ENCODE results near the gene ZNF175.

The ZNF175 gene

GRCh38 chr19:51549533-51550324 is 21.4 kb upstream of the ZNF175 start:
- DNase-seq (ENCODE audit: insufficient read length, low spot score): no peak
- FAIRE-seq: no peak

GRCh38 chr19:51550848-51551672 is 20.0 kb upstream of the ZNF175 start:
- FAIRE-seq (no peak), DNase-seq (ENCODE audit: insufficient read length, low spot score) (no peak)

- no peak for DNase-seq (ENCODE audit: insufficient read length, low spot score)
- FAIRE-seq: no peak
Observed at GRCh38 chr19:51551673-51552432, 19.2 kb upstream of the ZNF175 start.

GRCh38 chr19:51552608-51552995 is 18.5 kb upstream of the ZNF175 start:
- FAIRE-seq (no peak), DNase-seq (ENCODE audit: insufficient read length, low spot score) (no peak)

GRCh38 chr19:51552996-51553725 is 17.9 kb upstream of the ZNF175 start:
- no peak for FAIRE-seq
- DNase-seq (ENCODE audit: insufficient read length, low spot score): no peak

GRCh38 chr19:51559240-51559639 is 11.8 kb upstream of the ZNF175 start:
- no peak for FAIRE-seq

GRCh38 chr19:51560339-51560738 is 10.7 kb upstream of the ZNF175 start:
- DNase-seq (ENCODE audit: insufficient read length, low spot score) (no peak), FAIRE-seq (no peak)

More at GRCh38 chr19:51559240-51559639, 11.8 kb upstream of the ZNF175 start:
- no peak for DNase-seq (ENCODE audit: insufficient read length, low spot score)

GRCh38 chr19:51564791-51565190 is 6.3 kb upstream of the ZNF175 start:
- FAIRE-seq: no peak
- DNase-seq (ENCODE audit: insufficient read length, low spot score): no peak

- no peak for DNase-seq (ENCODE audit: insufficient read length, low spot score)
- FAIRE-seq: no peak
Observed at GRCh38 chr19:51565583-51565982, 5.5 kb upstream of the ZNF175 start.

GRCh38 chr19:51566489-51567100 is 4.5 kb upstream of the ZNF175 start:
- no peak for FAIRE-seq
- DNase-seq (ENCODE audit: insufficient read length, low spot score): no peak

- FAIRE-seq: no peak
- no peak for DNase-seq (ENCODE audit: insufficient read length, low spot score)
Observed at GRCh38 chr19:51567583-51567982, 3.5 kb upstream of the ZNF175 start.

- DNase-seq (ENCODE audit: insufficient read length, low spot score): no peak
- no peak for FAIRE-seq
Observed at GRCh38 chr19:51568456-51568855, 2.6 kb upstream of the ZNF175 start.

GRCh38 chr19:51571599-51571998 is 516 bp downstream of the ZNF175 start:
- peak; percentile 33 for FAIRE-seq

GRCh38 chr19:51572410-51572809 is 1.3 kb downstream of the ZNF175 start:
- DNase-seq (ENCODE audit: insufficient read length, low spot score): no peak

More at GRCh38 chr19:51571599-51571998, 516 bp downstream of the ZNF175 start:
- no peak for DNase-seq (ENCODE audit: insufficient read length, low spot score)

GRCh38 chr19:51572908-51573307 is 1.8 kb downstream of the ZNF175 start:
- no peak for FAIRE-seq
- DNase-seq (ENCODE audit: insufficient read length, low spot score): no peak

More at GRCh38 chr19:51572410-51572809, 1.3 kb downstream of the ZNF175 start:
- no peak for FAIRE-seq

- DNase-seq (ENCODE audit: insufficient read length, low spot score) (no peak), FAIRE-seq (no peak)
Observed at GRCh38 chr19:51573331-51573730, 2.2 kb downstream of the ZNF175 start.

GRCh38 chr19:51576850-51577249 is 5.8 kb downstream of the ZNF175 start:
- FAIRE-seq: no peak
- no peak for DNase-seq (ENCODE audit: insufficient read length, low spot score)

- FAIRE-seq: no peak
- DNase-seq (ENCODE audit: insufficient read length, low spot score): no peak
Observed at GRCh38 chr19:51586103-51586728, 15.1 kb downstream of the ZNF175 start.

GRCh38 chr19:51586799-51587198 is 15.7 kb downstream of the ZNF175 start:
- no peak for FAIRE-seq
- DNase-seq (ENCODE audit: insufficient read length, low spot score): no peak
